Chondrocyte (in vitro differentiated cells): ENCODE results near the gene CELA2A. TPM values are rescaled to one million over a fixed set of nuclear protein-coding genes. Genes with fewer than 3 reads are reported as not detected.
"Not testable (repeated sequence)": the region's sequence is repeated elsewhere in the genome, so short reads cannot be mapped to it uniquely, and the experiment has no call there.

Experiments used
- DNase-seq: peaks from one replicate; pipeline ENCODE4 v3.0.0; 2021; ENCODE audit warnings: mixed read lengths, low spot score
- H3K27ac Mint-ChIP-seq: one replicate; pipeline ENCODE4 v1.8.0; 2021; ENCODE audit warnings: mild to moderate bottlenecking, moderate library complexity, mixed read lengths; ENCODE audit not compliant: unreplicated experiment
- H3K27me3 Mint-ChIP-seq: 2 replicates; pipeline ENCODE4 v1.8.0; 2021; ENCODE audit warnings: low read depth, mixed read lengths
- H3K36me3 Mint-ChIP-seq: 2 replicates; pipeline ENCODE4 v1.8.0; 2021; ENCODE audit warnings: low read depth, mixed read lengths
- H3K4me1 Mint-ChIP-seq: 2 replicates; pipeline ENCODE4 v1.8.0; 2021; ENCODE audit warnings: low read depth, mild to moderate bottlenecking, mixed read lengths
- H3K4me3 Mint-ChIP-seq: one replicate; pipeline ENCODE4 v1.8.0; 2021; ENCODE audit warnings: mild to moderate bottlenecking, moderate library complexity, mixed read lengths; ENCODE audit not compliant: unreplicated experiment
- H3K9me3 Mint-ChIP-seq: 2 replicates; pipeline ENCODE4 v1.8.0; 2021; ENCODE audit warnings: low read depth, mixed read lengths
- CTCF ChIP-seq: fragments of 200-600 bp; sonication (generic); IDR thresholded peaks from 2 replicates; pipeline ENCODE4 v1.5.0; 2021; ENCODE audit warnings: antibody characterized with exemption, mild to moderate bottlenecking, moderate library complexity
- total RNA-seq: library from RNA; stranded (reverse); gene quantifications from 3 replicates; pipeline ENCODE4 v1.2.1, GENCODE V29; 2021

Gene CELA2A
- total RNA-seq, 1 donor from 2014 or later = not detected

GRCh38 chr1:15513919-15514318 lies 57.4 kb downstream of the CELA2A start:
- no peak for TF ChIP-seq CTCF
- no peaks in the 10 kb centered on the region for H3K4me1 Mint-ChIP-seq
- no peak for DNase-seq
- H3K27me3 Mint-ChIP-seq = no peaks in the 10 kb centered on the region
- H3K4me3 Mint-ChIP-seq = no peak overlapping the region
- H3K27ac Mint-ChIP-seq = no peak overlapping the region
- H3K36me3 Mint-ChIP-seq = peaks cover 14% of the 10 kb centered on the region
- H3K9me3 Mint-ChIP-seq = no peaks in the 10 kb centered on the region

- H3K4me3 Mint-ChIP-seq, H3K27ac Mint-ChIP-seq, H3K9me3 Mint-ChIP-seq, H3K27me3 Mint-ChIP-seq, H3K4me1 Mint-ChIP-seq, DNase-seq: not testable (repeated sequence)
- peaks cover 14% of the 10 kb centered on the region for H3K36me3 Mint-ChIP-seq
These were observed 58.0 kb downstream of the CELA2A start for GRCh38 chr1:15514557-15514956.

GRCh38 chr1:15515022-15515663 lies 58.6 kb downstream of the CELA2A start:
- Mint-ChIP-seq H3K27me3 (no peaks in the 10 kb centered on the region), H3K36me3 (peaks cover 14% of the 10 kb centered on the region), H3K27ac (no peak overlapping the region), H3K4me1 (no peaks in the 10 kb centered on the region), H3K4me3 (no peak overlapping the region), H3K9me3 (no peaks in the 10 kb centered on the region)
- no peak for DNase-seq
- TF ChIP-seq CTCF = no peak

- TF ChIP-seq CTCF = no peak
- Mint-ChIP-seq H3K9me3 (no peaks in the 10 kb centered on the region), H3K4me1 (peaks cover 10% of the 10 kb centered on the region)
These were observed 63.1 kb downstream of the CELA2A start for GRCh38 chr1:15519625-15520024.

GRCh38 chr1:15521206-15521906 lies 64.8 kb downstream of the CELA2A start:
- not testable (repeated sequence) for DNase-seq, H3K9me3 Mint-ChIP-seq, H3K4me3 Mint-ChIP-seq, H3K36me3 Mint-ChIP-seq, H3K27ac Mint-ChIP-seq, H3K27me3 Mint-ChIP-seq
- peaks cover 23% of the 10 kb centered on the region for H3K4me1 Mint-ChIP-seq

More at GRCh38 chr1:15519625-15520024, 63.1 kb downstream of the CELA2A start:
- Mint-ChIP-seq H3K27ac (no peak overlapping the region), H3K27me3 (no peaks in the 10 kb centered on the region), H3K4me3 (no peak overlapping the region), H3K36me3 (peaks cover 8% of the 10 kb centered on the region)
- no peak for DNase-seq

Other genes with a start within 250 kb of the CELA2A start
- gene FHAD1, start 209.5 kb upstream of the CELA2A start, total RNA-seq = not detected in 3 replicates
- gene EFHD2, start 46.8 kb upstream of the CELA2A start, total RNA-seq = 7.9 to 10.4 TPM (median 9.6 TPM) in 3 replicates
- gene CTRC, start 18.3 kb upstream of the CELA2A start, total RNA-seq = not detected in 3 replicates
- not detected in 3 replicates for gene CELA2B, start 19.4 kb downstream of the CELA2A start, total RNA-seq
- gene CASP9, start 67.5 kb downstream of the CELA2A start, total RNA-seq = 7.6 to 11.6 TPM (median 9.7 TPM) in 3 replicates
- 19.9 to 22.8 TPM (median 20.4 TPM) in 3 replicates for gene DNAJC16, start 70.1 kb downstream of the CELA2A start, total RNA-seq
- gene AGMAT, start 128.3 kb downstream of the CELA2A start, total RNA-seq = 0.68 to 1.1 TPM (median 0.82 TPM) in 3 replicates
- gene DDI2, start 160.7 kb downstream of the CELA2A start, total RNA-seq = 17.5 to 23.2 TPM (median 20.0 TPM) in 3 replicates
- gene PLEKHM2, start 227.6 kb downstream of the CELA2A start, total RNA-seq = 63.6 to 68.3 TPM (median 66.0 TPM) in 3 replicates